Activated CD8-positive, alpha-beta T cell treated with anti-CD3 and anti-CD28 coated beads for 36 hours (primary cell): Measurements from ENCODE around the gene IFI27L1. TPM values are rescaled to one million over a fixed set of nuclear protein-coding genes. Genes with fewer than 3 reads are reported as not detected.
"Not testable (repeated sequence)": the region's sequence is repeated elsewhere in the genome, so short reads cannot be mapped to it uniquely, and the experiment has no call there.

Experiments used
- ATAC-seq: fragments of 200-7000 bp; cut with Tn5 transposase; one replicate; pipeline ENCODE4 v1.10.0; 2021; ENCODE audit warnings: mild to moderate bottlenecking, moderate library complexity
- CTCF ChIA-PET: fragments of 350-600 bp; sonication (Branson Sonifier 250); formaldehyde crosslinking; loops from one replicate; lab custom pipeline; 2021; ENCODE audit warnings: antibody characterized with exemption; lab: Charles Lee
- POLR2A ChIA-PET: fragments of 350-600 bp; sonication (Branson Sonifier 250); formaldehyde crosslinking; loops from one replicate; lab custom pipeline; 2021; ENCODE audit warnings: antibody characterized with exemption; lab: Charles Lee
- DNase-seq: peaks from one replicate; pipeline ENCODE4 v3.0.0-alpha.2; 2020
- H3K27ac Mint-ChIP-seq: one replicate; pipeline ENCODE4 v1.8.0; 2021; ENCODE audit warnings: mild to moderate bottlenecking, mixed read lengths
- H3K27me3 Mint-ChIP-seq: one replicate; pipeline ENCODE4 v1.8.0; 2021; ENCODE audit warnings: mixed read lengths
- H3K36me3 Mint-ChIP-seq: one replicate; pipeline ENCODE4 v1.8.0; 2021; ENCODE audit warnings: low read depth, mixed read lengths
- H3K4me1 Mint-ChIP-seq: one replicate; pipeline ENCODE4 v1.8.0; 2021; ENCODE audit warnings: low read depth, mixed read lengths
- H3K4me3 Mint-ChIP-seq: one replicate; pipeline ENCODE4 v1.8.0; 2021; ENCODE audit warnings: mild to moderate bottlenecking, moderate library complexity, mixed read lengths
- H3K9me3 Mint-ChIP-seq: one replicate; pipeline ENCODE4 v1.8.0; 2021; ENCODE audit warnings: mixed read lengths
- intact Hi-C: fragments of 100-400 bp; cut with micrococcal nuclease; formaldehyde crosslinking; loops from one replicate; pipeline ENCODE4 v1.10.0; 2022
- total RNA-seq, 2 experiments: library from RNA; stranded (reverse); gene quantifications; one replicate each; pipeline ENCODE4 v1.2.3, GENCODE V29; 2021
- TF ChIP-seq, protein P1 (sequence below): fragments of 200-600 bp; IDR thresholded peaks from one replicate; pipeline ENCODE4 v1.8.0; 2022; ENCODE audit warnings: antibody characterized with exemption, mild to moderate bottlenecking

Gene IFI27L1
- total RNA-seq, 2 experiments from 2014 or later: 21.9 to 23.3 TPM

DNA sequence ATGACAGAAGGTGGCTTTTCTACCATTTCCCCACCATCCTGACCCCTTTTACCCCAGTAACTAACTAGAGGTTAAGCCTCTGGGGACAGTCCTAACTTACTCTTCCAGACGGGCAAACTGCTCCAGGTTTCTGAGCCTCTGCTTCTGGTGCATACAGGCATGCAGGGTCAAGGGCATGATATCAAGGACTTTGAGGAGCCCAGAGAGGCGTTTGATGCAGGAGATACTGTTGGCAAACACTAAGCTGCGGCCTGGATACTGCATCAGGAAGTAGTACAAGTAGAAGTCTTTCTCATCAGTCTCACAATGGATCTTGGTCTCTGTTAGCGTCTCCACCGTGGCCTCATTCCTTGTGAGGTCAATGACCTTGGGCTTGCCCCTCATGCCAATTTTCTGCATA, 21.1 kb upstream of the IFI27L1 start:
- no peak overlapping the region for H3K4me3 Mint-ChIP-seq
- no peaks in the 10 kb centered on the region for H3K9me3 Mint-ChIP-seq
- H3K27me3 Mint-ChIP-seq: no peaks in the 10 kb centered on the region
- TF ChIP-seq, protein P1, sequence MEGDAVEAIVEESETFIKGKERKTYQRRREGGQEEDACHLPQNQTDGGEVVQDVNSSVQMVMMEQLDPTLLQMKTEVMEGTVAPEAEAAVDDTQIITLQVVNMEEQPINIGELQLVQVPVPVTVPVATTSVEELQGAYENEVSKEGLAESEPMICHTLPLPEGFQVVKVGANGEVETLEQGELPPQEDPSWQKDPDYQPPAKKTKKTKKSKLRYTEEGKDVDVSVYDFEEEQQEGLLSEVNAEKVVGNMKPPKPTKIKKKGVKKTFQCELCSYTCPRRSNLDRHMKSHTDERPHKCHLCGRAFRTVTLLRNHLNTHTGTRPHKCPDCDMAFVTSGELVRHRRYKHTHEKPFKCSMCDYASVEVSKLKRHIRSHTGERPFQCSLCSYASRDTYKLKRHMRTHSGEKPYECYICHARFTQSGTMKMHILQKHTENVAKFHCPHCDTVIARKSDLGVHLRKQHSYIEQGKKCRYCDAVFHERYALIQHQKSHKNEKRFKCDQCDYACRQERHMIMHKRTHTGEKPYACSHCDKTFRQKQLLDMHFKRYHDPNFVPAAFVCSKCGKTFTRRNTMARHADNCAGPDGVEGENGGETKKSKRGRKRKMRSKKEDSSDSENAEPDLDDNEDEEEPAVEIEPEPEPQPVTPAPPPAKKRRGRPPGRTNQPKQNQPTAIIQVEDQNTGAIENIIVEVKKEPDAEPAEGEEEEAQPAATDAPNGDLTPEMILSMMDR: no peak
- peaks cover 62% of the 10 kb centered on the region for H3K4me1 Mint-ChIP-seq
- H3K36me3 Mint-ChIP-seq: peaks cover 76% of the 10 kb centered on the region
- POLR2A ChIA-PET: interaction anchor here (1.7 to 6.7 kb wide), 2 partner anchors 10 to 20 kb away, joined by 7 to 34 read pairs; partner anchors contain the start of genes DDX24 and IFI27L1
- intact Hi-C loops: no loop called here
- H3K27ac Mint-ChIP-seq: peak overlapping the region; percentile 23
- CTCF ChIA-PET: no interaction called here
- DNase-seq: no peak
- no peak for ATAC-seq

DNA sequence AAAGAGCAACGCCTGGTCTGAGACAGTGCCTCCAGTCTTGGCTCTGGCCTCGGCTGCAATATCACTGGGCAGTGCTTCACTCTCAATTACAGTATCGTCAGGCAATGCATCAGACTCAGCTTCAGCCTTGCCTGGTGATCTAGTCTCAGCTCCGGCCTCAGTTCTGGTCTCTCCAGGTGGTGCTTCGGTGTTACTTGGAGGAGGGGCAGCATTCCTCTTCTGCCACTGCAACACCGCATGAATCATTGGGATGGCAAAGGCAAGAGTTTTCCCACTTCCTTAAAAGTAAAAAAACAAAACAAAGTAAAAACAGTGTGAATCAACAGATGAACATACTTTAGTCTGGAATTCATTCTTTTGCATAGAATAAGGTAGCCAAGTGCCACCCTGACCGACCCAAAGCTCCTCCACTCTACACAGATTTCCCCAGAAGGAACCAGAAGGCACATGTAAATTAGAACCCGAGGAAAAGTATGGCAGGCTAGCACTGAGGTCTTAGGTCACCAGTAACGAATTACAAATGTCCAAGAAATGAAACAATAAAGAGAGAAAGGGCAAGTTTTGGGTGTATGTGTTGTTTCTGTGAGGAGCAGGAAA, 18.7 kb upstream of the IFI27L1 start:
- H3K27ac Mint-ChIP-seq: peak overlapping the region; percentile 44

DNA sequence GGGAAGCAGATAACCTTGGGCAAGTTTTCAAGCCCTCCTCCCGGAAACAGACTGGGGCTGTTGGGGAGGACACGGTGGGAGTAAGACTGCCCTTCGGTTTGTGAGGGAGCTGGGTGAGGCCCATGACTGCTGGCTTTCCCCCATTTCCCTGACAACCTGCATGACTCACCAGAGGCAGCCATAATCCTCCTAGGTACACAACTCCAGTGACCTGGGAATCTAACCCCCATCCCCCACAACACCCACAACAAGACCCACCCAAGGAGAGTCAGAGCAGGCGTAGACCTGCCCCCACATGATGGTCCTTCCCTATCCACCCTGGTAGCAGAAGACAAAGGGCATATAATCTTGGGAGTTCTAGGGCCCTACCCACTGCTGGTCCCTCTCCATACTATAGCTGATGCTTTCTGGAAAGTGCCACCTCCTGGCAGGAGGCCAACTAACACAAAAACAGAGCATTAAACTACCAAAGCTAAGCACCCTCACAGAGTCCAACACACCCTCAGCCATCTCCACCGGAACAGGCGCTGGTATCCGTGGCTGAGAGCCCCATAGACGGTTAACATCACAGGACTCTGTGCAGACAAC, 14.9 kb upstream of the IFI27L1 start:
- peaks cover 28% of the 10 kb centered on the region for H3K9me3 Mint-ChIP-seq
- TF ChIP-seq, protein P1: no peak
- no peak for ATAC-seq
- peaks cover 77% of the 10 kb centered on the region for H3K4me1 Mint-ChIP-seq
- H3K27ac Mint-ChIP-seq: peak overlapping the region; percentile 67
- ChIA-PET CTCF (interaction anchor here (1.1 to 3.5 kb wide), 6 partner anchors 13 to 126 kb away, joined by 3 to 17 read pairs (median 4); partner anchors contain the start of genes DDX24 and IFI27L1), POLR2A (interaction anchor here (0.6 to 3.6 kb wide), 4 partner anchors 9 to 217 kb away, joined by 3 to 21 read pairs (median 6); partner anchors contain the start of genes DDX24 and IFI27L1)
- no peak for DNase-seq
- H3K27me3 Mint-ChIP-seq: no peaks in the 10 kb centered on the region
- peaks cover 75% of the 10 kb centered on the region for H3K36me3 Mint-ChIP-seq
- H3K4me3 Mint-ChIP-seq: no peak overlapping the region
- intact Hi-C loops: no loop called here

More for the DNA sequence above, 18.7 kb upstream of the IFI27L1 start:
- TF ChIP-seq, protein P1: no peak
- Mint-ChIP-seq H3K9me3 (peaks cover under 1% of the 10 kb centered on the region), H3K4me1 (peaks cover 66% of the 10 kb centered on the region), H3K4me3 (no peak overlapping the region), H3K36me3 (peaks cover 67% of the 10 kb centered on the region), H3K27me3 (no peaks in the 10 kb centered on the region)
- CTCF ChIA-PET: interaction anchor here (1.4 kb wide), 1 partner anchor 123 kb away, joined by 4 read pairs; no protein-coding TSS in a partner anchor
- no peak for DNase-seq
- intact Hi-C loops: no loop called here
- no peak for ATAC-seq
- POLR2A ChIA-PET: interaction anchor here (0.8 to 6.7 kb wide), 3 partner anchors 17 to 18 kb away, joined by 3 to 34 read pairs (median 21); partner anchors contain the start of genes DDX24 and IFI27L1

DNA sequence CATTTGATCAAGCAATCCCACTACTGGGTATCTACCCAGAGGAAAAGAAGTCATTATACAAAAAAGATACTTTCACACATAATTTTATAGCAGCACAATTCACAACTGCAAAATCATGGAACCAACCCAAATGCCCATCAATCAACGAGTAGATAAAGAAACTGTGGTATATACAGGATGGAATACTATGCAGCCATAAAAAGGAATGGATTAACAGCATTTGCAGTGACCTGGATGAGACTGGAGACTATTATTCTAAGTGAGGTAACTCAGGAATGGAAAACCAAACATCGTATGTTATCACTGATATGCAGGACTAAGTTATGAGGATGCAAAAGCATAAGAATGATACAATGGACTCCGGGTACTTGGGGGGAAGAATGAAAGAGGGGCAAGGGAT, 9.0 kb upstream of the IFI27L1 start:
- ATAC-seq, H3K27me3 Mint-ChIP-seq, DNase-seq, intact Hi-C loops, H3K4me3 Mint-ChIP-seq, CTCF ChIA-PET, H3K27ac Mint-ChIP-seq, POLR2A ChIA-PET: not testable (repeated sequence)
- Mint-ChIP-seq H3K9me3 (peaks cover 52% of the 10 kb centered on the region), H3K4me1 (peaks cover 73% of the 10 kb centered on the region), H3K36me3 (peaks cover 85% of the 10 kb centered on the region)

DNA sequence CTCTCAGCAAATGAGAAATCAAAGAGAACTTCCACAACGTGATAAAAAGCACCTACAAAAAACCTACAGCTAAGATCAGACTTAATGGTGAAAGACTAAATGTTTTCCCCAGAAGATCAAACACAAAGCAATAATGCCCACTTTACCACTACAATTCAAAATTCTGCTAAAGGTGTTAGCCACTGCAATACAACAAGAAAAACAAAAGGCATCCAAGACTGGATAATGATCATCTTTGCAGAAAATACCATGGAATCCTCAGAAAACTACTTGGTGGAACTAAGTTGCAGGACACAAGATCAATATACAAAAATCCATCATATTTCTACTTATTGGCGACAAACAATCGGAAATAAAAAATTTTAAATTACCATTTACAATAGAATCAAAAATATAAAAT, 6.6 kb upstream of the IFI27L1 start:
- intact Hi-C loops: no loop called here
- no peak for ATAC-seq
- no peaks in the 10 kb centered on the region for H3K27me3 Mint-ChIP-seq
- ChIA-PET POLR2A (interaction anchor here (1.3 kb wide), 1 partner anchor 16 kb away, joined by 3 read pairs; no protein-coding TSS in a partner anchor), CTCF (interaction anchor here (1.1 to 1.3 kb wide), 3 partner anchors 38 to 134 kb away, joined by 3 to 4 read pairs (median 4); no protein-coding TSS in a partner anchor)
- H3K4me3 Mint-ChIP-seq: peak overlapping the region; percentile 3
- TF ChIP-seq, protein P1: no peak
- DNase-seq: no peak
- peaks cover 35% of the 10 kb centered on the region for H3K9me3 Mint-ChIP-seq
- H3K27ac Mint-ChIP-seq: no peak overlapping the region
- H3K36me3 Mint-ChIP-seq: peaks cover 85% of the 10 kb centered on the region
- peaks cover 68% of the 10 kb centered on the region for H3K4me1 Mint-ChIP-seq
